ENCODE data around the gene CHSY1.
"Not testable (repeated sequence)": the region's sequence is repeated elsewhere in the genome, so short reads cannot be mapped to it uniquely, and the experiment has no call there.

Gene CHSY1

DNA sequence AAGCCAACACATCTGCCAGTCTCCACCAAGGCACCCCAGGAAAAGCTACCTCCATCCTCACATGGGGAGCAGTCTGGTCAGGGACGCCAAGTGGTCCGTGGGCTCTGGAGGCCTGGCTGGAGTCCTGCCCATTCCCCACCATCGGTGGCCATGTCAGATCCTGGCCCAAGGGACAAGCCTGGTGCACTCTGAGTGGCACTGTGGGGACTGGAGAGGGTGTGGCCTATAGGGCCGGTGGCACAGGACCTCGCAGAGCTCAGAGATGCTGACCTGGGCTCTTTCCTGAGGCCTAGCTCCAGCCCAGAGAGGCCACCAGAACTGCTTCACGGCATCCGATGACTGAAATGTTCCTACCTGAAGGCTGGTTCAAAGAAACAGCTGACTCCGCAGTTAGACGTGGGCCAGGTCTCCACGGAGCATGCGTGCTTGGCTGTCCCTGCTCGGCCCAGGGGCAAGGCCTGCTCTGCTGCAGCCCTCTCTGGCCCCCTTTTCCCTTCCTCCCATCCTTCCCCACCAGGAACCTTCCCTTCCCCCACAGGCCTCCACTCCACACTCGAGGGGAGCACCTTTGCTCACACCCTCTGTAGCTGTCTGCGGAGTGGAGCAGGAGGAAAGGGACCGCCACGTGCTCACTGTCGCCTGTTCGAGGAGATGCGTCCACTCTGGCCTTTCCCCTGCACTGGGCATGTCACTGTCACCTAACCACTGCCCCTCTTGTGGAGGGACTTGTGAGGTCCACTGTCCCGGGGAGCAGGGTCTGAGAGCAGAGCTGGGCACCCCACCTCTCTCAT is 119.3 kb downstream of the CHSY1 start:
- no peak for DNase-seq

GRCh38 chr15:101131489-101132389 is 120.1 kb downstream of the CHSY1 start:
- DNase-seq: no peak

DNA sequence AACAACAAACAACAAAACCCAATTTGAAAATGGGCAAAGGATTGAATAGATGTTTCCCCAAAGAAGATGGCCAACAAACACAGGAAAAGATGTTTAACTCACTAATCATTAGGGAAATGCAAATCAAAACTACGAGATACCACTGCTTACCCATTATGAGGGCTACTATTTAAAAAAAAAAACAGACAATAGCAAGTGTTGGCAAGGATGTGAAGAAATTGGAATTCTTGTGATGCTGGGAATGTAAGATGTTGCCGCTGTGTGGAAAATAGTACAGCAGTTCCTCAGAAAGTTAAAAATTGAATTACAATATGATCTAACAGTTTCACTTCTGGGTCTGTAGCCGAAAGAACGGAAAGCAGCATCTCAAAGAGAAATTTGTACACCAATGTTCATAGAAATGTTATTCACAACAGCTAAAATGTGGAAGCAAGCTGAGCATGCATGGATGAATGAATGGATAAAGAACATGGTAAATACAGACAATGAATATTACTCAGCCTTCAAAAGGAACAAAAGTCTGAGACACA is 121.9 kb downstream of the CHSY1 start:
- no peak for DNase-seq

DNA sequence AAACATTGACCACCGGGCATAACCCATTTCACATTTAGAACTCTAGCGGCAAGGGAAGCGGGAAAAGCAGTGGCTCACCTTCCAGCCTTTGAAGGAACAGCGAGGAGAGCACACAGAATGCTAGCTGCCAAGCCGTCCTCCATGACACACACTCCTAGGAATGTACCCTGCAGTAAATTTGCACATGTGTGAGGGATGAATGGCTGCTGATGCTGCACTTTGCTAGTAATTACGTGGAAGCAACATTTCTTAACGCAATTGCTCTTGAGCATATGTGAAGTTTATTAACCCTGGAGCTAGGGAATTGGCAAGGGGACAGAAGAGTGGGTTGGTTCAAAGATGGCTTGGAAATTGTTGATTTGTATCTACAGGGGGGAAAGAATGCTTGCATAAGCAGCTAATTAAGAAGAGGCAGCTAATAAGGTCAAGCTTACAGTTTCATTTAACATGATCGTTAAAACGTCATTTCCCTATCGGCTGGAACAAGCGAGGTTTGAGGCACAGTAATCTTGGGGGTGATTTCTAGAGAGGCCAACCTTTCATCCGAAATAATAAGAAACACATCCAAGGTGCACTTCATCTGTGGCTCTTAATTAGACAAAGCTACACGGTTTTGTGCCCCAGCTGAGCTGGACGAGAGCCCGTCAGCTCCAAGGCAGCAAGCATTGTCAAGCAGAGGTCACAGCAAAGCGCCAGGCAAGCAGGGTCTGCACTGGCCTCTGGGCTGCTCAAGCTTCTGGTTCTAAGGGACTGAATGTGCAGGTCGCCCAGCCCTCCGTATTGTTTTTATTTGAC is 123.4 kb downstream of the CHSY1 start:
- DNase-seq: no peak

GRCh38 chr15:101127506-101128076 is 124.3 kb downstream of the CHSY1 start:
- DNase-seq: peak in 1 of 2 experiments; percentile 55

GRCh38 chr15:101126618-101127505 is 125.0 kb downstream of the CHSY1 start:
- no peak for DNase-seq

DNA sequence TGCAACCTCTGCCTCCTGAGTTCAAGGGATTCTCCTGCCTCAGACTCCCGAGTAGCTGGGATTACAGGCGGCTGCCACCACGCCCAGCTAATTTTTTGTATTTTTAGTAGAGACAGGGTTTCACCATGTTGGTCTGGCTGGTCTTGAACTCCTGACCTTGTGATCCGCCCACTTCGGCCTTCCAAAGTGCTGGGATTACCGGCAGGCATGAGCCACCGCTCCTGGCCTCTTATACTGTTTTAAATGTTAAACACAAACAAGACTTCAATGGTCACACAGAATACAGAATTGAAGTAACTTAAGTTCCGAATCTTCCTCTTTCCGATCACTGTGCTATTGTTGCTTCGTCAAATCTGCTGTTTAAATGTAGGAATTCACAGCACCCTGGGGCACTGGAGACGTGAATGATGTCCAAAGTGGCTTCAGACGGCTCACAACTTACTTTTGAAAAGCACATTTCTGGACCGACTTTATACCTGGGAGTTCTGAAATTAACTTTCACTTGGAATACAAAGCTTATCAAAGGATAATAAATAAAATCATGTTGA is 125.9 kb downstream of the CHSY1 start:
- DNase-seq: not testable (repeated sequence)
